UCSD-AML1 (cell line): ENCODE measurements around the gene OPCML.

Experiments
- DNase-seq: peaks from one replicate; lab custom pipeline; 2025; ENCODE audit not compliant: unreplicated experiment; lab: John Stamatoyannopoulos, UW

The OPCML gene

DNA sequence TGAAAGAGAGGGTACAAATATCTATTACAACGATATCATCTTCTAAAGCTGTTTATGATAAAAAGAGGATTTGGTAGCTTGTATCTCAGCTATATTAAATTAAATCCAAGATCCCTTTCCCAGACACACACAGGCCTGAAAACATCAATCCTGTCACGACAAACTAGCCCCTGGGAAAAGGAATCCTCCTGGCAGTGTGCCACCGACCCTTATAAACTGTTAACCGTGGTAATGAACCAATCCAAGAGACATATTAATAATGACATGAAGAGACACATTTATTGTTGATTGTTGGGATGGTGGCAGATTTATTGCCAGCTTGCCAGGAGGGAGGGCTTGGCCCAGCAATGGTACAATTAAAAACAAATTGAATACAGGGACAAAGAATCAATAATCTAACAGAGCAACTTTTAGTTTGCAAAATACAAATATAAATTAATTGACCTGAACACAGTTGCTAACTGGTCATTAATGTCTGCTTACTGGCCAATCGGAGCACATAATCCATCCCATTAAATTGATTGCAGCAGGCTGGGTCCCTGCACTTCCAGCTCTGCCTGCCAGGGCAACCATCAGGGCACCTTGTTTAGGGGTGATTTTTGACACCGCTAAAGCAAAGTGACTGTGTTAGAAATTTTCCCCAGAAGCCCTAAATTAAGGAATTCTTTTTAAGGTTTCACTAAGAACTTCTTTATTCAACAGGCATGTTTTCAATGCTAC lies 887.6 kb downstream of the OPCML start:
- DNase-seq = no peak

DNA sequence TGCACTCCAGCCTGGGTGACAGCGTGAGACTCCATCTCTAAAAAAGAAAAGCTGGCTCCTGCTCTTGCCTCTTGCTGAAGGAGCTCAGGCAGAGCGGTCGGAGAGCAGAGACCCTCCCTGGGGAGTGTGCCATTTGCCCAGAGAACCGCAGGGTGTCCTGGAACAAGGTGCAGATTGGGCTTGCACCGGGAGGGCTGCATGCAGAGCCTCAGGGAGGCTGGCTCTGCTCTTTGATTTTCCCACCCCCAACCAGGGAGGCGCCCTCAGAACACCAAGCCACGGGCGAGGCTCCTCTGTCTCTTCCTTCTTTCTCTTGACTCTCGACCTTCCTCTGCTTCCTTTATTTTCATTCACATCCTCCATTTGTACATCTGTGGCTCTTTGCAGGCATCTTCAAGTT lies 889.1 kb downstream of the OPCML start:
- DNase-seq = no peak

DNA sequence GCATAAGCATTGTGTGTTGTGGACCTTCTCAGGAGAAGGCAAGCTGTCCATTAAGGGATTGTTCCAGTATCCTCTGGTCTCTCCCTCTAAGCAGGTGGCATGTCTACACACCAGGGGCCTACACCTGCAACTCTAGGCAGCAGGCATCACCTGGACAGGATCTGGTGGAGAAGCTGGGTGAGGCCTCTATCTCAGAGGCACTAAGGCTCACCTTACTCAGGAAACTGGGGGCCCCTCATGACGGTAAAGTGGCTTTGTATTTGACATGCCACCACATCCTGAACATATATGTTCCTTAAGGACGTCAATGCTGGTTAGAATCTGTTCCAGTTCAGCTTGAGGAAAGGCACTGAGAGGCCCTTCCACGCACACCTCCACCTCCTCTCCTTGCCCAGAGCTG lies 891.3 kb downstream of the OPCML start:
- DNase-seq = no peak

DNA sequence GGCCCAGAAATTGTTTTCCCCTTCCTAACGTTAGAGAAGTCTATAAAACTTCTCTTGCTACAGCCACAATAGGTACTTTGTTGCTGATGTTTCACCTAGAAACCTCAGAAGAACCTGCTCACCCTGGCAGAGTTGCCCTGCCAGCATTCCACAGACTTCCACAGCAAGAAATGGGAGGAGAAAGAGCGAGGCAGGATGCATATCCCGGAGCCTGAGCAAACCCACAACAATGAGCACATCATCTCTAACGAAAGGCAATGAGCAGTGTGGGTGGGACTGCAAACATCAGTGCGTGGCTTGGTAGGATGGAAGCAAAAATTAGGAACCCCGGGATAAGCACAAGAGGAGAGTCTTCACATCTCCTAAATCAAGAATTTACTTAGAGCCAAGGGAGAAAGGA lies 892.3 kb downstream of the OPCML start:
- no peak for DNase-seq

DNA sequence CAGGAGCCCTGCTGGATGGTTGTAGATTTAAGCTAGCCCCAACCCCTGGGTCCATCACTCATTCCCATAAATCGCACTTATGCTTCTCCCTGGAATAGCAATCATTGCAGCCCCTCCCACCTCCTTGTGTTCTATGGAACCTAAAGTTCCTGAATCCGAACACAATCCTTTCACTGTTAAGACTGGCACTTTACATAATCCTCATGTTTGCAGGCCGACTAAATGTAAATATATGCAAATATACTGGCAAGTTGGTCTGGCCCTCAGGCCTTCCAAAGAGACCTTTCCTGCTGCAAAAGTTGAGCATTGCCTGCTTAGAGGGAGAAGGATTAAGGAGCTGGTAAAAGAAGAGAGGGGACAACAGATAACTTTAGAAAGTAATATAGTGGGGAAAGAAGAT lies 892.9 kb downstream of the OPCML start:
- no peak for DNase-seq

DNA sequence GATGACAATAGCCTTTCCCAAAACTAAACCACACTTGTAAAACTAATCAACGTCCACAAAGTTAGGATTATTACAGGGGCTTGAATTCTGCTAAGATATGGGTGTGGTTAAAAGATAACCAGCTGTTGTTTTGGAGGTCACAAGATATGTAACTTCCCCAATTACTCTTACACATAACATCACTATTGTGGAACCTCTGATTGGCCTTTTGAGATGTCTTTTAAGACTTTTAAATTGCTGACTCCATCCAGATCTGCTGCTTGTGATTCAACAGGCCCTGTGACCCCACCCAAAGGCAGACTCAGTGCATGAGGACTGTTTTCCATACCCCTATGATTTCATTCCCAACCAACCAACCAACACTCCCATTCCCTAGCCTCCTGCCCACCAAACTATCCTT lies 893.9 kb downstream of the OPCML start:
- no peak for DNase-seq

DNA sequence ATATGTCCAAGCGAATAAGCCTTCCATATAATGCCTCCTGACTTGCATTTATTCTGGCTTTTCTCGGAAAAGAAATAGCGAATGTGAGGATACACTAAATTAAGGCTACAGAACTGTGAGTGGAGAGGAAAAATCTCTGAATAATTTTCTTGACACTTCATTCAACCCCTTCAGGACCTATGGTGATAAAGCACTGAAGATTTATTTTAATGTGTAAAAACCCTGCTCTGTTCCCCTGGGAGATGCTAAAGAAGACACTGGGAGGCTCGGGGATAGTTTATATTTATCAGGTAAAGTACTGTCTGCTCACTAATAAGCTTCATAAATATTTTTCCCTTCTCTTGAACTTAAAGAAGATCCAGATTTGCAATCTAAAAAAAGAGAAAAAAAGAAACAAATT lies 895.8 kb downstream of the OPCML start:
- DNase-seq = no peak

DNA sequence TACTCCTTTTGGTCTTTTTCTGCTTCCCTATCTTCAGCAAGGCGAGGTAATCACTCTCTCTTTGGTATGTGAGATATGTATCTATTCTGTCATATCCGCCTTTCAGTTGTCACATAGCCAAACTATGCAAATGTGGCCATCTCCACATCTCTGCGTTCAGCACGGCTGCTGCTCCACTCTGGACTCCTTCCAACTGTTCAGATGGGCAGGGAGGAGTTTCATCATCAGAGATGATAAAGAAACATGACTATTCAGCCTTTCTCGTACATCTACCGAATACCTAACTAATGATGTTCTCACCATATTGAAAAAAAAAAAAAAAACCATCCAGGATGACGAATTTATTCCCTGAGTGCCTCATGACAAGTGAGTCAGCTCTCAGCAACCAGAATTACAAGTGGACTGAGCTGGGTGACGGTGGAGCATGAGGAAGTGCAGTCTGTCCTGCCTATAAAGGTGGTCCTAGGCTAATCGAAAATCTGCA lies 899.6 kb downstream of the OPCML start:
- DNase-seq = no peak

DNA sequence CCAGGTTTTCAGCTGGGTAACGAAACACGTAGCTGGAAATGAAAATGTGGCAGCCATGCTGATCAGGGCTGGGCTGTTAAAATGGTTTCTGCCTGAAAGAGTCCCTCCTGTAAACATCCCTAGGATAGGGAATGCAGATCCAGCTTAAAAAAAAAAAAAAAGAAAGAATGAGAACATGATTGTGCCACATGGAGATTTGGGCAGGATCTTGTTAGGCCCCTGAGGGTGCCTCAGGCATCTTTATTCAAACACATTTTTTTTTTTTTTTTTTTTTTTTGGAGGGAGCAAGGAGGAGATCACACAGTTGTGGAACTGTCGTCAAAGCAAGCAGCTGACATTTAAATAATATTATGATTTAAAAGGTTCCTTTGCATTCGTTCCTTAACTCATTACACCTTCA lies 900.3 kb downstream of the OPCML start:
- no peak for DNase-seq

DNA sequence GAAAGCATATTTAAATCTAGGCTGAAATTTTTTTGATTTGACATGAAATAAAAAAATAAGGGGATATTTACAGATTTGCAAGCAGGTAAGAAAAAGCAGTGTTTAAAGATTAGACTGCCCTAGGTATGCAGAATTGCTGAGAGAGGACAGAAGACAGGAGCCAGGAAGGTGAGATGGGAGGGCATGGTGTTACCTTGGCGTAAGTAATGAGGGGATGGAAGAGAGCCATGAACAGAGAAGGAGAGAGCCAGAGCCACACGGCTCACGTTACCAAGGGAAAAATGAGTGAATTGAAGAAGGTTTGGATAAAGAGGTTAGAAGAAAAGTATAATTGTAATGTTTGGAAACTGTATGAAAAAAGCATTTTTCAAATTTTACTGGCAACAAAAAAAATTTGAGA lies 904.3 kb downstream of the OPCML start:
- DNase-seq = no peak

DNA sequence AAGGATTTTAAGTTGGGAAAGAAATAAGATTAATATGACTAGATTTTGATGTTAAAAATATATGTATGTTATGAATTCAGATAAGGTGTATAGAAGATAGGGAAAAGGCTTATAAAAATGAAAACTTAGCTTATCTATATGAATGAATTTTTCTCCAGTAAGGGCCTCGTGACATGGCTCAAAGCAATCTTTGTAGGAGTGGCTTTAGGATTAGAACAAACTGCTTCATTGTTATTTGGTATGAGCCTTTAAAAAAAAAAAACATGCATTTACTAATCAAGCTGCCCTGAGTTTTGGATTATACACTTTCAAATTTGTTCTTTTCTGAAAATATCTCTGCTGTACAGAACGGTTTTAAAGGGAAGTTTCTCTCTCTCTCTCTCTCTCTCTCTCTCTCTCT lies 905.9 kb downstream of the OPCML start:
- DNase-seq = no peak

DNA sequence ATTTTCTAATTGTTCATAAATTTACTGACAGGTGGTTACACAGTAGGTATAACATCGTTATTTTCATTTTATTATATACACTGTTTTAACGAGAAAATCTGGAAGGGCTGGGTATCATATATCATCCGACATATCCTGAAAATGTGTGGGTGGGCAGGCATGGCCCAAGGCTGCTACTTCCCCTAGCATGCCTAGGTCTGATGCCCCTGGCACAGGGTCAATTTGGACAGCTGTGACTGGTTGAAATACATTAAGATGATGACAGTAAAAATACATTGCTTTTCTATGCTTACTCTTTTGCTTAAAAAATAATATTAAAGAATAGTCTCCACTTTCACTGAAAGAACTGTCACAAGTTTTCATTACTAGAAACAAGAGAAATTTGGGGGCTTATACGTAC lies 908.8 kb downstream of the OPCML start:
- no peak for DNase-seq

DNA sequence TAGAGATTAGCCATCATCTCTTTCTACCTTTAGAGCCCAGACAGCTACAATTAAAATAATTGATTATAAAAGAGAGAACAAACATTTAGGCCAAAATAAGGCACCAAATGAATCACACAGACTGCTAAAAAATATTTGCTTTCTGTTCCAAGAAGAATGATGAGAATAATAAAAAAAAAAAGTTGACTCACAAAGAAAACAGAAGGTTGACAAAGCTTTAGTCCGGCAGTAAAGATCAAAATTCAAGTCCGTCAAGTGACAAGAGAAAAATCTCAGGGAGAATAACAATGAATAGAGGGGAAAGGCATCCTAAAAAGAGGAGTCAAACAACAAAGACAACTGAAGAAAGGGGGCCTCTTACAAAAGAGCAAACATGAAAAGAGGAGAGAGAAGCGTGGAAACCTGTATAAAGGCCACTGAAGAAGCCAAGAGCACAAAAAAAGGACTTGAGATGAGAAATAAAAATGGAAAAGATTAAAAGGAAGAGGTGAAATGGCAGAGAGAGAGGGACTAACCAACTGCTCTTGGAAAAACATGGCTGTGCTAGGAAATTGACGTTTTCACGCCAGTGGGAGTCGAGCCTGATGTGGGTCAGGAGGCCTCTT lies 910.2 kb downstream of the OPCML start:
- DNase-seq = no peak

DNA sequence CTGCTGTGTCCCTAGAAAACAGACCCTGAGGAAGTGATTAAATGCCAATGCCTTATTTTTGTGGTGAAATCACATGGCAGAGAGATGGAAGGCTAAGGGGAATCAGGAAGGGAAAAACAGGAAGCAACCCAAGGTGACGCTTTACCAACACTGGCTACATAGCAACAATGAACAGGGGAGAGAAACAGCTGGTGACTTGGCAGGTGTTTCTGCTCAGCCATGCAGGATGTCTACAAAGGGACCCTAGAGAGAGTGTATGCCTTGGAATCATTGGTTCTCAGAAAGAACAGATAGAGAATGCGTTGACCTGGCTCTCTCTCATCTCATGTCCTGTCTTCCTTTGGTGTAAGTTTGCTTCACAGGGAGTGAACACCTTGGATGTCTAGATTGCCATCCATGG lies 911.9 kb downstream of the OPCML start:
- DNase-seq = no peak

DNA sequence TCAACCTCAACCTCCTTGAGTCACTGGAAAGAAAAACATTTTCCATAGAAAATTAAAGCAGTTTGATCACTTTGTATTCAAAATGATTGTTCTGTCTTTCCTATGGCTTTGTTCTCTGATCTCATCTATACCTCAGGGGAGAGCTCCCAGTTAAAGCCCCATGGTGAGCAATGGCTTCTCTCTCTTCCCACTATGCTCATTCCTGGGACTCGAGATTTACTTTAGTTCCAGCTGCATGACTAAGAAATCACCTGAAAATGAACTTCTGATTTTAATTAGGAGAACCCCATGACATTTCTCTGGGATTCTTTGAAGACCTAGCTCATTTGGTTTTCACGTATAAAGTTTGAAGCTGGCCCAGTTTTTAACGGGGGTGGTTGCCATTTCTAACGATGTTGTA lies 921.5 kb downstream of the OPCML start:
- DNase-seq = no peak

DNA sequence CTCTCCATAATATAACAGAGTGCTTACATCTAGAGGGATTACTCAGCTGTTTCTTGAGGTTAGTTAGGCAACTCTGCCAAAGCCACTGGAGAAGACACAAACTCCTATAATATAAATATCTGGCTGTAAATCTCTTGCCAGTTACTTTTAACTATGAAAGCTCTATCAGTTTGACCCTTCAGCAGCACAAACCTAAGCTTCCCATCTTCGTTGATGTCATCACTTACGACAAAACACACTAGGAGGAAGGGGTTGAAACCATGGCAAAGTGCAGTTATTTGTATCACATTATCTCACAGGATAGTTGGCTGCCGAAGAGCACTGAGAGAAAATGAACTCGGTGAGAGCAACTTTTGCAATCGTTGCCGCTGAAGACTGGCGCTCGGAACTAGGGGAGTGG lies 922.1 kb downstream of the OPCML start:
- no peak for DNase-seq

DNA sequence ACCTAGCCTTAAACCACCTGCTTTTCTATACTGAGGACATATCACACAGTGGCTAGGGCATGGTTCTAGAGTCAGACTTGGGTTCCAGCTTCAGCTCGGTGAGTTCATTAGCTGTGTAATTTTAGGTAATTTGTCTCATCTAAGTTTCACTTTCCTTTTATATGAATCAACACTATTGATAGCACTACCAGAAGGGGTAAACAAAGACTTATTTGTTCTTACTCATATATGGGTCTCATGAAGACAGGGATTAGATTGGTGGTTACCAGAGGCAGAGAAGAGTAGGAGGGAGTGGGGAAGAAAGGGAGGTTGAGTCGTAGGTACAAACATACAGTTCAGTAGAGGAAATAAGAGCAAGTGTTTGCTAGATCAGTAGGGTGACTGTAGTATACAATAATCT lies 924.7 kb downstream of the OPCML start:
- no peak for DNase-seq

DNA sequence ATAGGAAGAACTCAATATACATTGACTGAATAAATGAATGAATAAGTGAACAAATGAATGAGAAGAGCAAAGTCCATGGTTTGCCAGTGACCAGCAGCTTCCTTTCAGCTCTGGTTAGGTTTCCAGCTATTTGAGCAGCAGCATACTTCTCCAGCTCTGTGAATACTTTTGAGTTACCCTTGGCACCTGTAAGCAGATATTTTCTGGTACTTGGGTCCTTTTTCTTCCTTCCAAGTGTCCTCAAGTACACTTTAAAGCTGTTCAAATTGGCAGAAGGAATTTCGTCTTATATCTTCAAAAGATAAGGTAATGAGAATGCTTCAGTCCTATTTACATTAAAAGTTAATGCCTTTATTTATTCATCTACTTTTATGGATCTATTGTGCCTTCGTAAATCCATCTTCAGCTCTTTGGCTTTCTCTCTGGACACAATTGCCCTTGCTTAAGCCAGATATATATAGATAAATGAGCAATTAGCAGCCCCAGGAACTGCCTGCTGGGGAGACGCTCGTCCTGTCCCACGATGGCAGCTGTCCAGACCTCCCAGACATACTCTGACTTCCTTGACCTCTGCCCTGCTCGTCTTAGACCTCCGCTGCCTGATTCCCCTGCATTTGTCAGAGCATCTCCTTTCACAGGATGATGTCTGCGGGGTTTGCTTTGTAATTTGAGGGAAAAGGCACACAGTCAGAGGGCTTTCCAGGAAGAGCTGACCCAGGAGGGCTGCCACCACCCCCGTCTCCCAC lies 926.3 kb downstream of the OPCML start:
- no peak for DNase-seq

DNA sequence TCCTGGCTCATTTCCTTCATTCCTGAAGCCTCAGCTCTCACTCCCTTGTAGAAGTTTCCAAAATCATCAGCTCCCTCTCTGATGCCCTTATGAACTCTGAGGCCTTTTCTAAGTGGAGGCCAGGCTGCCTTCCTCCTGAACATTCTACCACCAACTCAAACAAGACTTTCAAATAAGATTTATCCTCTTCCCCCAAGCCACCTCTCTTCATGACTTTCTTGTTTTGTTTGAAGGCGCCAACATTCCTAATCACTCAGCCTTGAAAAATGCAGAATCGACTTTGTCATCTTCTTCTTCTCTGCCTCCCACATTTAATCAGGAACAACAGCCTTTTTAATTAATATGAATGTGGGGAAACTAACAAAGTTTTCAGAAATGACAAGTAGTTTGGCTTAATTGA lies 927.9 kb downstream of the OPCML start:
- DNase-seq = no peak

DNA sequence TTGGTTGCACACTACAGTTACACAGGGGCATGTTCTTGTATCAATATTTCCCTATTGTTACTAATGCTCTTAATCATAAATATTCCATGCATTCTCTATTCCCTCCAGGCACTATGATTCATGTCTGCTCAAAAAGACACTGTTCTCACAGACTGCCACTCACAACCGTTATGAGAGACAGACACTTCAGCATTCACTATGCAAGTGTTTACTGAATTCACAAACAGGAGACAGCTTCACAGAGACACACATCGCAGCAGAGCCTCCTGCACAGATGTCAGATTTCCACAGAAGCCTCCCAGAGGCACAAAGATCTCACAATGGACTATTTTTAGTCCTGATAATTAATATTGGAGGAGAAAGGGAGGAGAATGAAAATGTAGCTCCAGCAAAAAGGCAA lies 930.4 kb downstream of the OPCML start:
- no peak for DNase-seq

DNA sequence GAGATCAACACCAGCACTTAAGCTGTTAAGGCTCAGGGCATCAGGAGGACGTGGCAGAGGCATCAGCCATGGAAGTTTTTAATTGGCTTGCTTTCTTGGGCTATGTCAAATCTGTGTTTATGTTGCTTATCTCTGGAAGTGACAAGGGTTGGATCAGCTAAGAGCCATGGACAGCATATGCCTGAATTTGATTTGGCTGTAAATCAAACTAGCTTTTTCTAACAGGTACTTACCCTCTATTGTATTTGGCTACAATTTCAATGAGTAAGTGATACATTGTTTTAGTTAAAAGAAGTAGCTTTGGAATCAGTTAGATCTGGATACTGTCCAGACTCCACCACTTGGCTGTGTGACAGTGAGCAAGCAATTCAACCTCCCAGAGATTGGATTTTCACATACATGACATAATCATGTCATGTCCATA lies 936.6 kb downstream of the OPCML start:
- DNase-seq = no peak

DNA sequence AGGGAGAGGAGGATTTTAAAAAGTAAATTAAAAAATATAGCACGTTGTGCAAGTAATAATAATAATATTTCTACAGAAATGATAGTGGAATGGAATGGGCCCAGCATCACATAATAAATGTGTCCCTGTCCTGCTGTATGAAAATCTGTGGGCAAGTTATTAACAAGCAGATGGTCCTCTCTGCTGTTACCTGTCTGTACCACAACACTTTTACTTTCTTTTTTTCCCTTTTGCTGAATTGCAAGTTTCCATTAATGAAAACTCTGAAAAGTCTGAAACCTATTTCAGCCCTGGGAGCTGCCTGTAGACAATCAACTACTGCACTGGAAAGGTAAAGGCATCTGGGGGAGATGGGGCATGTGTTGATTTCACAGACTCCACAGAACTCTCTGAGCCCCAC lies 937.1 kb downstream of the OPCML start:
- DNase-seq = no peak
